ENCODE data around the gene FITM1.

The FITM1 gene

DNA sequence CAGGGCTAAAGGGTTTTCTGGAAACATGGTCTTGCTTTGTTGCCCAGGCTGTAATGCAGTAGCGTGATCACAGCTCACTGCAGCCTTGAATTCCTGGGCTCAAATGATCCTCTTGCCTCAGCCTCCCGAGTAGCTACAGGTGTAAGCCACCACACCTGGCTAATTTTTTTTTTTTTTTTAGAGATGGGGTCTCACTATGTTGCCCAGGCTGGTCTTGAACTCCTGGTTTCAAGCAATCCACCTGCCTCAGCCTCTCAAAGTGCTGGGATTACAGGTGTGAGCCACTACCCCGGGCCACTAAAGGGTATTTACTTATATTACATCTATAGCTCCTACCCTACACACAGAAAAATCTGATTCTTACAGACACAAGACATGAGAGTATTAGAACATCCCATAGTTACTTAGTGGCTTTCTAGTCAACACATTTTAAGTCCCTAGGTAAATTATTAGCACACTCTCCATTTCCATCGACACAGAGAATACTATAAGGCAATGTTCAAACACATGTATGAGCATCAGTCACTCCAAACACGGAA lies 22.1 kb upstream of the FITM1 start:
- Mint-ChIP-seq H3K4me3 (no peak overlapping the region), H3K27ac (peak overlapping the region; percentile 93), H3K27me3 (no peaks in the 10 kb centered on the region), H3K4me1 (peaks cover 16% of the 10 kb centered on the region), H3K36me3 (peaks cover 9% of the 10 kb centered on the region), H3K9me3 (no peaks in the 10 kb centered on the region)

DNA sequence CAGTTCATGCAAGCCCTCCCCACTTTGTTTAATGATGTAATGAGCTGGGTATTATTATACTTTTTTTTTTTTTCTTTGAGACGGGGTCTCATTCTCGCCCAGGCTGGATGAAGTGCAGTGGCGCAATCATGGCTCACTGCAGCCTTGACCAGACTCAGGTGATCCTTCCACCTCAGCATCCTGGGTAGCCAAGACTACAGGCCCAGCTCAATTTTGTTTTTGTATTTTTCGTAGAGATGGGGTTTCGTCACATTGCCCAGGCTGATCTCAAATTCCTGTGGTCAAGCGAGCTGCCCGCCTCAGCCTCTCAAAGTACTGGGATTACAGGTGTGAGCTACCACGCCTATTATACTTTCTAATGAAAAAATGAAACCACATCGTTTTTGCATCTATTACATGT lies 20.4 kb upstream of the FITM1 start:
- Mint-ChIP-seq H3K27me3 (no peaks in the 10 kb centered on the region), H3K27ac (no peak overlapping the region), H3K36me3 (no peaks in the 10 kb centered on the region), H3K4me3 (no peak overlapping the region), H3K9me3 (no peaks in the 10 kb centered on the region), H3K4me1 (peaks cover 17% of the 10 kb centered on the region)

GRCh38 chr14:24110523-24110922 lies 19.9 kb upstream of the FITM1 start:
- Mint-ChIP-seq H3K27me3 (no peaks in the 10 kb centered on the region), H3K9me3 (no peaks in the 10 kb centered on the region), H3K4me3 (no peak overlapping the region), H3K27ac (no peak overlapping the region), H3K36me3 (no peaks in the 10 kb centered on the region), H3K4me1 (peaks cover 22% of the 10 kb centered on the region)

GRCh38 chr14:24113379-24113800 lies 17.1 kb upstream of the FITM1 start:
- no peaks in the 10 kb centered on the region for H3K9me3 Mint-ChIP-seq
- H3K4me1 Mint-ChIP-seq: peaks cover 39% of the 10 kb centered on the region
- peaks cover 2% of the 10 kb centered on the region for H3K36me3 Mint-ChIP-seq
- H3K27ac Mint-ChIP-seq: peak overlapping the region; percentile 99
- no peaks in the 10 kb centered on the region for H3K27me3 Mint-ChIP-seq
- H3K4me3 Mint-ChIP-seq: peak overlapping the region; percentile 97

GRCh38 chr14:24113801-24114531 lies 16.5 kb upstream of the FITM1 start:
- peak overlapping the region; percentile 99 for H3K27ac Mint-ChIP-seq
- H3K36me3 Mint-ChIP-seq: peaks cover 4% of the 10 kb centered on the region
- peak overlapping the region; percentile 97 for H3K4me3 Mint-ChIP-seq
- no peaks in the 10 kb centered on the region for H3K27me3 Mint-ChIP-seq
- H3K9me3 Mint-ChIP-seq: no peaks in the 10 kb centered on the region
- peaks cover 33% of the 10 kb centered on the region for H3K4me1 Mint-ChIP-seq

- no peaks in the 10 kb centered on the region for H3K27me3 Mint-ChIP-seq
- no peaks in the 10 kb centered on the region for H3K9me3 Mint-ChIP-seq
- peaks cover 4% of the 10 kb centered on the region for H3K36me3 Mint-ChIP-seq
- peaks cover 31% of the 10 kb centered on the region for H3K4me1 Mint-ChIP-seq
- H3K27ac Mint-ChIP-seq: peak within 1 kb of the TSS; percentile 99
- peak within 1 kb of the TSS; percentile 97 for H3K4me3 Mint-ChIP-seq
Measured at GRCh38 chr14:24114532-24115421, 15.7 kb upstream of the FITM1 start, which contains the start of the genes DCAF11 and NRL. DCAF11 (plus strand) TSS chr14:24114777; CDS start chr14:24115595, 818 bp downstream. NRL (minus strand) TSS chr14:24114949; CDS start chr14:24082848, 32,101 bp downstream.

GRCh38 chr14:24115422-24116127 lies 14.9 kb upstream of the FITM1 start:
- Mint-ChIP-seq H3K4me1 (peaks cover 29% of the 10 kb centered on the region), H3K27ac (peak overlapping the region; percentile 99), H3K4me3 (peak overlapping the region; percentile 97), H3K27me3 (no peaks in the 10 kb centered on the region), H3K9me3 (no peaks in the 10 kb centered on the region), H3K36me3 (peaks cover 4% of the 10 kb centered on the region)

- Mint-ChIP-seq H3K4me3 (peak overlapping the region; percentile 97), H3K27ac (peak overlapping the region; percentile 74), H3K9me3 (no peaks in the 10 kb centered on the region), H3K4me1 (peaks cover 26% of the 10 kb centered on the region), H3K27me3 (no peaks in the 10 kb centered on the region), H3K36me3 (peaks cover 4% of the 10 kb centered on the region)
Measured at GRCh38 chr14:24116128-24116814, 14.2 kb upstream of the FITM1 start.

DNA sequence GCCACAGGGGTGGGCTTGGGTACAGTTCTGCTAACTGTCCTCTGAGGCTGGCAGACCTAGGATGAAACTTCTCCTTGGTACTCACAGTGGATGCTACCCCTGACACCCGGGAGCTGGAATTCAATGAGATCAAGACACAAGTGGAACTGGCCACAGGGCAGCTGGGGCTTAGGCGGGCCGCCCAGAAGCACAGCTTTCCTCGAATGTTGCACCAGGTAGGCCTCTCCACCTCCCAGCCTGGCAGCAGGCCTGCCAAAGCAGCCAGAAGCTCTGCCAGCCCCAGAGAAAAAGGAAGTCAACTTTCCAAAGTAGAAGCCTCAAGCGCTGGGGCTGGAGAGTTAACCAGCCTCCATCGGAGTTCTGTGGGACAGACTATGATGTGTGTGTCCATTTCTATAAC lies 13.3 kb upstream of the FITM1 start:
- no peaks in the 10 kb centered on the region for H3K9me3 Mint-ChIP-seq
- peaks cover 26% of the 10 kb centered on the region for H3K4me1 Mint-ChIP-seq
- H3K4me3 Mint-ChIP-seq: no peak overlapping the region
- H3K27me3 Mint-ChIP-seq: no peaks in the 10 kb centered on the region
- H3K27ac Mint-ChIP-seq: peak overlapping the region; percentile 74
- peaks cover 6% of the 10 kb centered on the region for H3K36me3 Mint-ChIP-seq

GRCh38 chr14:24119691-24120090 lies 10.8 kb upstream of the FITM1 start:
- H3K4me3 Mint-ChIP-seq: no peak overlapping the region
- no peaks in the 10 kb centered on the region for H3K9me3 Mint-ChIP-seq
- peaks cover 6% of the 10 kb centered on the region for H3K36me3 Mint-ChIP-seq
- H3K27me3 Mint-ChIP-seq: no peaks in the 10 kb centered on the region
- peaks cover 26% of the 10 kb centered on the region for H3K4me1 Mint-ChIP-seq
- H3K27ac Mint-ChIP-seq: no peak overlapping the region

DNA sequence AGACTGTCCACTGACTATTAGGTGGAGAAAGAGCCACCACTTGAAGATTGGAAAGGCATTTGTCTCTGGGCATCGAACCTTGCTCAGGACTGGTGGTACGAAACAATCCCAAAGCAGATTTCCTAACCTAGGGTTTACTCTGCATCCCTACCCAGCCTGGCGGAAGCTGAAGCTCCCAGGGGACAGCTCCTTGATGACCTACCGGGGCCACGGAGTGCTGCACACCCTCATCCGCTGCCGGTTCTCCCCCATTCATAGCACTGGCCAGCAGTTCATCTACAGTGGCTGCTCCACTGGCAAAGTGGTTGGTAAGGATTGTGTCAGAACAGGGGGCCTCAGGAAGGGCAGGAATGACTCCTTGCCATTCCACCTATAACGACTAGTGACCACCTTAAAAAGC lies 9.2 kb upstream of the FITM1 start:
- H3K27ac Mint-ChIP-seq: peak overlapping the region; percentile 35
- no peaks in the 10 kb centered on the region for H3K9me3 Mint-ChIP-seq
- H3K4me3 Mint-ChIP-seq: no peak overlapping the region
- peaks cover 8% of the 10 kb centered on the region for H3K36me3 Mint-ChIP-seq
- peaks cover 14% of the 10 kb centered on the region for H3K4me1 Mint-ChIP-seq
- no peaks in the 10 kb centered on the region for H3K27me3 Mint-ChIP-seq

DNA sequence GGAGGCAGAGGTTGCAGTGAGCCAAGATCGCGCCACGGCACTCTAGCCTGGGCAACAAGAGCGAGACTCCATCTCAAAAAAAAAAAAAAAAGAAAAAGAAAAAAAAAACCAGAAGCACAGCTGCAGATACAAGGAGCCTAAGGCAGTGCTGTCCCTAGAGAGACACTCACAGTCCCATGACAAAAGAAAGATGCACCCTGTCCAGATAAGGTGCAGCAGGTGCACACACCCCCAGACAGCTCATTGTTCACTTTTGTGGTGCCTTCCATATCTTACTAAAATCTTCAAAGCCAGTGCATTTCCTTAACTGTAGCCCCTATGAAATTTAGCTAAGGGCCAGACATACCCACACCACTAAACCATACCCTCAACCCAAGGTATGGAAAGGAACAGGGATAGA lies 8.0 kb upstream of the FITM1 start:
- Mint-ChIP-seq H3K4me1 (peaks cover 5% of the 10 kb centered on the region), H3K9me3 (no peaks in the 10 kb centered on the region), H3K27me3 (no peaks in the 10 kb centered on the region), H3K27ac (no peak overlapping the region), H3K4me3 (no peak overlapping the region), H3K36me3 (peaks cover 8% of the 10 kb centered on the region)

- H3K27ac Mint-ChIP-seq: no peak overlapping the region
Measured at GRCh38 chr14:24122898-24123297, 7.6 kb upstream of the FITM1 start.

DNA sequence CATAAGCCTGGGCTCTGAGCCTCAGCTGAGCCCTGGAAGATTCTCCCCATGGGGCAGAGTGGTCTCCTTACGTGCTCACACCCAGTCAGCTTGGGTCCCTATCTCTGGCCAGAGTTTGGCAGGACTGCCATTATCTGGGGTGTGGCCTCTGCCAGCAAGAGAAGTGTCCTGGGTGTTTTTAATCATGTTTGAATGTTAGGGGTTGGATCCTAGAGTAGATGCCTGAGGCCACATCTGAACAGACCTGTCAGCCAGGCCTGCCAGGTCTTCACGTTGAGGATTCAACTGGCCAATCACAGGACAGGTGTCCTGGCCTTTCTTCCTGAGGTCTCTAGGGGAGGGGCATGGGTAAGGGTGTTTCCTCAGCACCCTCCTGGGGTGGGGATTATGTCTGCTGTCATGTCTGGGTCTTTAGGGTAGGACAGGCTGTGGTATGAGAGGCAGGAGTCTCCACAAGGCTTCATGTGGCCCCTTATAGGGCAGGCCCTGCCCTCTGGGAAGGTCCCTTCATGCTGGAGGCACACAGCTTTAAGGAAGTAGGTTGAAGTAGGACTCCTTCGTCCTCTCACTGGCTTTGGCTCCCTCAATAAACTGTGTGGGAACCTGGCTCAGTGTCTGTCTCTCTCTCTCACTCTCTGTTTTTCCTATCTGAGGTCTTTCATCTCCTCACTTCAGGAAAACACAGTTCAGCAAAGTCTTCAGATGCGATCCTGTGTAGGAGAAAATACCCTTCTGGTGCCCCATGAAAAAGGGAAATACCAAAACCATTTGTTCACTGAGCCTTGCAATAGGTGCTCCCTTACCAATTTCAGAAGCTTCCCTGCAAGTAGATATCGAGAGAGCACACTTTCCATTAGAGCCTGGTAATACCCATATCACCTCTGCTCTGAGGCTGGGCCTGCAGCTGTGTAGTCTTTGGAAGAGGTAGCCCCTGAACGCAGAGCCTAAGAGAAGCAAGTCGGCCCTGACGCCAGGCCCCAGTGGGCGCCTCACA lies 6.7 kb upstream of the FITM1 start:
- Mint-ChIP-seq H3K4me1 (no peaks in the 10 kb centered on the region), H3K27ac (peak overlapping the region; percentile 62), H3K36me3 (peaks cover 3% of the 10 kb centered on the region), H3K9me3 (no peaks in the 10 kb centered on the region), H3K4me3 (no peak overlapping the region), H3K27me3 (no peaks in the 10 kb centered on the region)

More at GRCh38 chr14:24122898-24123297, 7.6 kb upstream of the FITM1 start:
- no peaks in the 10 kb centered on the region for H3K27me3 Mint-ChIP-seq
- no peaks in the 10 kb centered on the region for H3K9me3 Mint-ChIP-seq
- peaks cover under 1% of the 10 kb centered on the region for H3K4me1 Mint-ChIP-seq
- no peak overlapping the region for H3K4me3 Mint-ChIP-seq
- peaks cover 6% of the 10 kb centered on the region for H3K36me3 Mint-ChIP-seq

Data from activated naive CD4-positive, alpha-beta T cell treated with anti-CD3 and anti-CD28 coated beads, Interleukin-2, amount 50 U/mL, for 24 hours (primary cell).